NCI-H82 (cell line): ENCODE measurements around the gene GZF1.

ENCODE experiments used
- DNase-seq: peaks from one replicate; lab custom pipeline; 2025; lab: John Stamatoyannopoulos, UW

The GZF1 gene

DNA sequence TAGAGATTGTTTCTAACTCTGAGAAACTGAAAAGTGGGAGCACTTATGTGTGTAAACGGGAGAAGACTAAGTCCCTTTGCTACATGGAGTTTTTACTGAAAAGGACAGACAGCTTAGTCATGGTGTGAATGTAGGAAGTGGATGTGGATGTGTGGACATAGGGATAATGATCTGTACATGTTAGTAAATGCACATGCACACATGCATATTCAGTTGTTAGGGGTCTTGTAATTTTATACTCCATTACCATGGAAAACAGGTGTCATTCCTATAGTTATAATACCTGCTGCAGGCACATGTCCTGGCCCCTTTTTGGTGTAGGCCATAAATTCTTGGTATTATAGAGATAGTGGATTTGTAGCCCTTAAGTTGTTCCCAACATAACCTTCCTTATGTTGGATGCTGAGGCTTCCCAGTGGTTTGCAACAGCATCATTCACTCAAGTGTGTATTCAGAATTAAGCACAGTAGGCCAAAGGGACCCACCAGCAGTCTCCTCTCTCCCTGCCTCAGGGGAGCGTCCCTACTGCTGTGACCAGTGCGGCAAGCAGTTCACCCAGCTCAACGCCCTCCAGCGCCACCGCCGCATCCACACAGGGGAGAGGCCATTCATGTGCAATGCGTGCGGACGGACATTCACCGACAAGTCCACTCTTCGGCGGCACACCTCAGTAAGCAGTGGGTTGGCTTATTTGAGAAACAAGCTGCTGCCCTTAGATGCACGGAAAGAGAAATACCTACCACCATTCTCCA is 7.3 kb downstream of the GZF1 start:
- DNase-seq: no peak

DNA sequence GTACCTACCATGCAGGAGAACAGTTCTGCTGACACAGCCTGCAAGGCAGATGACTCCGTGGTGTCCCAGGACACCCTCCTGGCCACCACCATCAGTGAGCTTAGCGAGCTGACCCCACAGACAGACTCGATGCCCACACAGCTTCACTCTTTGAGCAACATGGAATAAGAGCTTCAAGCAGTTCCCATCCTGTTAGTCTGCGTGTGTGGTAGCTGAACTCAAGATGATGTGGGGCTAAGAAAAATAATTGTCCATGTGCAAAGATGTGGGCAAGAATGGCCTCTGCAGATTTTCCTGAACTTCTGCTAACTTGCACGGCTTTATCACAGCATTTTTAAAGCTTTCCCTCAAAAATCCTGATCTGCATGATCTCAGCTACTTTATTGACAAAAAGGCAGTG is 8.3 kb downstream of the GZF1 start:
- DNase-seq: no peak

DNA sequence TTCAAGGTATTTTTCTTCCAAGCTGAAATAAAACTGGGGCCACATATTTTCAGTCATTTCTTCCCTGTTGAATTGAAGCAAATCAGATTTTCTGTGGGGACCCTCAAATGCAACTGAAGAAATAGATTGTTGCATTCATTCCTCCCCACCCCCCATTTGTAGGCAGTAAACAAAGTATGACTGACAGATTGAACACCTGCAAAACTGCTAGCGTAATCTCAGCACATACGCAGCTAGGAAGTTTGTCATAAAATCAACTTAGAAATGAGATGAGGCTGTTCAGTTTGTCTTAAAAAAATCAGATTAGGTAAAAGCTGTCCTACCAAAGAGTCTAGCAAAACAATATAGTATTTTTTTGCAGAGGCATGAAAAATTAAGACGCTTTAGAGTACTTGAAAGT is 8.9 kb downstream of the GZF1 start:
- DNase-seq: no peak

DNA sequence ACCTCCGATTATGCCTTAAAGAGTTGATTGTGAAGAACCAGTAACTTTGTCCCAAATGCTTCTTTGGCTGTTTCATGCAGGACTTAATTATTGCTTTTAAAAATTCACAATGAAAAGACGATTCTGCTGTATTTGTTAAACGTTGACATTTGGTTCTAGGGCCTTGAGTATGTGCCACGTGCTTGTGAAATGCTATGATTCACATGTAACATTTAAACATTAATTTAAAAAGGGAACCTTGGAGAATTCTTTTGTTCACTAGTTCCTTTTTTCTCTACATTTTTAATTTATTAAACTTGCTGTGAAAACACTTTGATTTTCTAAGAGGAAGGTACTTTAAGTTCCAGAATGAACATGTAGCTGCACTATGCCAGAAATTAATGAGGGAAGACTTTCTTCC is 9.5 kb downstream of the GZF1 start:
- no peak for DNase-seq

DNA sequence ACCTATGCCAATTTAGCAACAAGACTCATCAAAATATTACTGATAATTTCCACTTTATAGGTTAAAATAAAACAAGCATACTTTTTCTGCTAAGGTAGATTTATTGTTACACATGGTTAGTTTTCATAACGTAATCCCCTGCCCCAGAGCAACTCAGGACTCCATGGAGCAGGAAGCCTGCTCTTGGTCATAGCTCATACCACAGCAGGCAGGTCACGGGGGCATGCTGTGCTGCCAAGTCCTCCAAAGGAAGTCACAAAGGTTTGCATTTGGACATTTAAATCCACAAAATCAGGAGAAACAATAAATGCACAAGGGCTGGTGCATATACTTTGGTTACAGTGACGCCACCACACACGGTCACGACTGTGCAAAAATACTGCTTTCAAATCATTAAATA is 12.5 kb downstream of the GZF1 start:
- DNase-seq: no peak

GRCh38 chr20:23375827-23376226 is 13.8 kb downstream of the GZF1 start:
- no peak for DNase-seq

DNA sequence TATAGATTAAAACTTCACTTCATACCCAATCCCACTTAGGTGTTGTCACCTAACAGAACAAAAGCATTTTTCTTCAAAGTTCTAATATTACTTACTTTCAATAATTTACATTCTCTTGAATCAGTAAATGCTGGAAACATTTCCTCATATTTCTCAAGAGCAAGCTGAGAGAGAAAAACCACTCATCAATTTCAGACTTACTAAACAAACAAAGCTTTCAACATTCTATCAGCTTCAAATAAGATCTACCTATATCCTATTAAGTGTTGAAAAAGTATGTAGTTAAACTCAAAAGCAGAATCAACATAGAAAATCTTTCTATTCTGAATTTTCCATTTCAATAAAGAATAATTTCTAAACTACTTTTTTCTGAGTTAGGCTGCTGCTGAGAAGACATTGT is 17.8 kb downstream of the GZF1 start:
- DNase-seq: no peak

GRCh38 chr20:23381876-23382275 is 19.9 kb downstream of the GZF1 start:
- DNase-seq: no peak

DNA sequence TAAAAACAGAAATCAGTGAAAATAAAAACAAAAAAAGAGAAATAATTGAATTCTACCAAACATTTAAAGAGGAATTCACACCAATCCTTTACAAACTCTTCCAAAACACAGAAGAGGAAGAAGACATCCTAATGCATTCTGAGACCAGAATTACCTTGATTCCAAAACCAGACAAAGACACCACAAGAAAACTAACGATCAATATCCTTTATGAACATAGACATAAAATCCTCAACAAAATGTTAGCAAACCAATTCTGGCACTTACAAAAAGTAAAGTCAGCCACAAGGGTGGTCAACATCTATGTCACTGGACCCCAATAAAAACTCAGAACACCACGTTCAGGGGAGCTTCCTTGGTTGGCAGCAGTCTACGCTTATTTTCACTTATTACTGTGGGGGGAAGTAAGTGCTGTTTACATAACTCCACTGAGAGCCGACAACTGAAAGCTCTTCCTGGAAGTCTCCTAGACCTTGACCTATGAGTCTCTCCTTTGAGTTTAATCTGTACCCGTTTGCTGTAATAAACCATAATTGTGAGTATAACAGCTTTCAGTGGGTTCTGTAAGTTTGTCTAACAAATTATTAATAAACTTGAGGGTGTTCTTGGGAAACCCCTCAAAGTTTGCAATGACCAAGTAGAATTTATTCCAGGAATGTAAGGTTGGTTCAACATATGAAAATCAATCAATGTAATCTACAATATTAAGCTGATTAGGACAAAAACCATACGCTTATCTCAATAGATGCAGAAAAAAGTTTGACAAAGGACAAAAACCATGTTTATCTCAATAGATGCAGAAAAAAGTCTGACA is 24.5 kb downstream of the GZF1 start:
- no peak for DNase-seq

- no peak for DNase-seq
Measured at GRCh38 chr20:23387118-23387443, 25.1 kb downstream of the GZF1 start.

DNA sequence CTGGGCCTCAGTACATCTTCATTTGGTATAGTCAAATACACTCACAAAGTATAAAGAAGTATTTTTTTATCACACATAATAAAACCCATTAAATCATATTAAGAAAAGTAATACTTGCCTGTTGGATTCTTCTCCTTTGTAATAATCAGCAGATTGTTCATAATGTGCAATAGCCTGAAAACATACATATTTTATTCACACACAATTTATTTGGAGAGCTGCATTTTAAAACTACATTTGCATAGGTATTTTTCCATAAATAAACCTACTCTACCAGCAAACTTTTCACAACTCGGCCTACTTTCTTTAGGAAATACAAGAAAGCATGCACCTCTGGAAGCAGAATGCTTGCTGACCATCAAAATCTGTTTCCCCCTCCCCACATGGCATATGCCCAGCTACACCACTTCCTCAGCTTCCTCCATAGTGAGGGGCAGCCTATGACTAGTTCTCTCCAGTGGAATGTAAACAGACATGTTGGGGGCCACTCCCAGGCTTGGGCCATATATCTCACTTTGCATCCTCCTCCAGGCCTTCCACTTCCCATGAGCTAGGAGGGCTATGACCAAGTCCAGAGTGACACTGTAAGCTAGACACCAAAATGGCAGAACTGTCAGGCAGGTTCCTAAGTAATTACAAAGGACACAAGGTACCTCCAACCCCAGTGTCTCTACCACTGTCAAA is 28.3 kb downstream of the GZF1 start:
- DNase-seq: no peak

DNA sequence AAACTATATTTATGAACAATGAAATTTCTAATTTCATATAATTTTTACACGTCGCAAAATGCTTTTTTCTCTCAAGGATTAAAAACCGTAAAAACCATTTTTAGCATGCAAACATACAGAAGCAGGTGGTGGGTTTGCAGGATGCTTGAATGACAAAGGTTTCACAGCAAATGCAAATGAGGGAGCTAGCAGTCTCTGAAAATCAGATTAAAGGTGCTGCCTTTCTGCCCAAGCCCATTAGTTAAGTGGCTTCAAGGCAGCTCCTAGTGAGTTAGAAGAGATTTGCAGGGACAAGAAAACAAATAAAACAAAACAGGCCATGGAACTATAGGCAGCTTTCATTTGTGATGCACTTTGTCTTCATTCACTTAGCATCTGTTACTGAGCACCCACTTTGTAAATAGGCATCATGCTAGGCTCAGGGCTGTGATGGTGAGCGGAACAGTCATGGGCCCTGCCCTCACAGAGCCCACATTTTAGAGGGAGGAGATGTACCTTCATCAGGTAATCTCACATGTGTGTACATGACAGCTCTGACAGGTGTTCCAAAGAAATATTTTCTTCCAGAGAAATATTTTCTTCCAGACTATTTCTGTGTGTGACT is 29.8 kb downstream of the GZF1 start:
- DNase-seq: peak; percentile 63

DNA sequence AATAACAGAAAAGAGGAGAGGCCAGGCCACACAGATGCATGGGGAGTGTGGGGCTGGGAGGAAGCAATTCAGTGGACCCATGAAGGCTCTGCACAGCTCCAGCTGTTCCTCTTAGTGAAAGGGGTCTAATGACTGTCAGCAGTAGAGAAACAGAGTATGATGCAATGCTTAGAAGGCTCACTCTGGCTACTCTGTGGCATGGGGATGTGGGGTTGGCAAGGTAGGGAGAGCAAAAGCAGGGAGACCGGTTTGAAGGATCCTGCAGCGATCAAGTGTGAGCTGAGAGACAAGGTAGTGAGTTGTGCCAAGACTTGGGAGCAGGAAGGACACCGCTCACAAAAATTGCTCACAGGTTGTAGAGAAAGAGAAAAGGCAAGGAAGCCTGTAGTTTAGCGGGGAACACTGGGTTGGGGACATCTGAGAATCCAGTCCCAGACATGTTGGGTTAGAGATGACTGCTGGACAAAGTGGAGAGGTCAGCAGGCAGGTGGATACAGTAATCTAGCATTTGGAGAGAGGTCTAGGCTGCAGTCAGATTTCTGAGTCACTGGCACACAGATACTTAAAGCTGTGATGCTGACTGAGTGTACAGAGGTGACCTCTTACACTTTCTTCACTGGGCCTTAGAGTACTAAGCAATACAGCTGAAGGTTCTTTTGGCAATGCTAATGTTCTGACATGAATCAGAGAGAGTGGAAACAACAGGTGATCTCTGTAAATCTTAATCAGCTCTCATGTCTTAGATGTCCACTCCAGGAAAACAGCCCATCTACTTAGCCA is 32.2 kb downstream of the GZF1 start:
- DNase-seq: no peak

DNA sequence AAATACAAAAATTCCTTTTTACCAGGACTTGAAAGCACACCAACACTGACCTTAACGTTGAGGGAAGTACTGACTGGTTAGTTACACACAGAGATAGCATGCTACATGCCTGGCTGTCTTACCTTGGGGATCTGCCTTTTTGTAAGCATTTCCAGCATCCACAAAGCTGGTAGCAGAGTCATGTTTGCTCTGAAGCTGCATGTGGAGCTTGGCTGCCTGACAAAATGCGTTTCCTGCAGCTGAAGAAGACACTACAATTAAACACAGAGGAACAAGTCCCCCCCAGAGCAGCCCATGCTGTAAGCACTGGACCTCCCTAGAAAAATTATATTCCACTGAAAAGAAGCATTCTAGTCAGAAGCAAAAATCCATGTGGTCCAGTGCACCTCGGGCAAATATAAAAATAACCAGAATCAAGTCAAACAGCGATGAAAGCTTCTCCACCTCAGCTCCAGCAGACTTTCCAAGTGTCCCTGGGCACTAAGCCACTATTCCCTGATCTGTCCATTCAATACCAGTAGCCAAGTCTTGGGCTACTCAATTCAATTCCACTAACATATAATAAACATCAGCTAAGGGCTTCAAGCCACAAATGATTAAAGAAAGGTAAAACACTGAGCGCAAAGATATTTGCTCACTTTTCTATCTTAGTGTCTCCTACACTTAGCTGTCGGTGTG is 35.1 kb downstream of the GZF1 start:
- no peak for DNase-seq

DNA sequence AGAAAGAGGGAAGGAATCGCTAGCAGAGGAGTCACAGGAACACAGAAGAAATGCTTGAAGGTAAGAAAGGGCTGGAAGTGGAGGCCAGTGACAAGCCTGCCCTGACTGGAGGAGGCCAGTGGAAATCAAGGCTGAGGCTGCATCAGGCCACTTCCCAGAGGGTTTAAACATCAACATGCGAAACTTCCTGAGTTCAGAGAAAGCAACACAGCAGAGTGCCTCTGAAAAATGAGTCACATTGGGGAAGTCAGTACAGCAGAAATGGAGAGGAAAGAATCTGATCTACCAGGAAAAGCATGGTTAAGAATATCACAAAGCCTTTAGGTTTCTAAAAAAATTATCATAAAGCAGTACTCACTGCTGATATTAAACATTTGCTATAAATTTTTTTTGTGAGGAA is 36.0 kb downstream of the GZF1 start:
- DNase-seq: no peak

DNA sequence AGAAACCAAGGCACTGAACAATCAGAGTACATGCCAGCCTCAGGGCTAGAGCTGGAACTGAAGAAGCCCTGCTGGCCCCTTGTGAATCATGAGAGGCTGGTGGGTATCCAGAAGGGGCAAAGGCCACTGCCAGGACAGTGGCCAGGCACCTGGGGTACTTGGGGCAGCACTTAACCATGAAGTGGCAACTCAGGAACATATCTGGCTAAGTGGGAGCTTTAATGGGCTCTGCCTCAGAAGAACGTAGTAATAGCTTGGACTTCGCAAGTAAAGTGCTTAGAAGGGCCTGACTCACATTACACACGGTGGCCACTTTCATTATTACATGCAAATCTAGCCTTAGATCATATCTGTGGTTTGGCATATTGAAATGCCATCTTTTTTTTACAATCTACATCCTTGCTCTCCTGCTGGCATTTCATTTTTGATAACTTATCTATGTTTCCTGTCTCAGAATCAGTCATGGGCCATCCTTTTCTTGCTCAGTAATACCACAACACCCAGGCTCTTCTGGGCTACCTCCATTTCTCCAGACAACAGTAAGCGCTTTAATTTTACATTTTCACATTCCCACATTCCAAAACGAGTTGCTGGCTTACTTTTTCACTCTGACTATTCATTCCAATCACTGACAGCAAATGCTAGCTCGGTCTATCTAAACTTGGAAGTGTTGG is 37.7 kb downstream of the GZF1 start:
- no peak for DNase-seq

DNA sequence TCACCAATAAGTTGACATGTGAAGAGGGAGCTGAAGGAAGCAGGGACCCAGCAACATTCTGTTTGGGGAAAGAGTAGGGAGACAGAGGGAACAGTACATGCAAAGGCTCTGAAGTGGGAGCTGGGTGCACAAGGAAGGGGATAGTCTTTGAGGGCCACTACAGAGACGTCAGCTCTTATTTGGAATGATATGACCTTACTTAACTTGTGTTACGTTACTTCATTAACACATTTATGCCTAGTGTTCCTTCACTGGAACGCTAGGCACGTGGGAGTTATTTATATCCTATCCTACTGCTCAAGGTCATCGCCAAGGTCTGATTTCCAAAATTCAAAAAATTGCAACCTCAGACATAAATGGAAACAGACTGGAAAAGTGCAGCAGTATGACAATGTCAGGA is 39.1 kb downstream of the GZF1 start:
- DNase-seq: no peak

DNA sequence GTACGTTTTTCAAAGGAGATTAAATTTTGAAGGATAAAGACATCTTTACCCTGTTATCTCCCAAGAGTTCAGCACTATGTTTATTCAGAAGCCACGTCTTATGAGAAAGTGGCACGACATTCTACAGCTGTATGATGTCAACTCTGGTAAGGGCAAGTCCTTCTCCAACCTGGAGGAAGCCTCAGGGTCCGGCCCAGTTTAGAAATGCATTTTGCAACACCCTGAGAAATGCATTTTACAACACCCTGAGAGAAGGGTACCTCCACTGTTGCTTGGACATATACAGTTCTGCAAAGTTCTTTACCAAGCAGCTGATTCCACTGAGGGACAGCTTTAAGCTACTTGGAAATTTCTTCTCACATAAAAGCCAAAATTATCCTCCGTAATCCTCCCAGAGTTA is 41.8 kb downstream of the GZF1 start:
- DNase-seq: no peak

DNA sequence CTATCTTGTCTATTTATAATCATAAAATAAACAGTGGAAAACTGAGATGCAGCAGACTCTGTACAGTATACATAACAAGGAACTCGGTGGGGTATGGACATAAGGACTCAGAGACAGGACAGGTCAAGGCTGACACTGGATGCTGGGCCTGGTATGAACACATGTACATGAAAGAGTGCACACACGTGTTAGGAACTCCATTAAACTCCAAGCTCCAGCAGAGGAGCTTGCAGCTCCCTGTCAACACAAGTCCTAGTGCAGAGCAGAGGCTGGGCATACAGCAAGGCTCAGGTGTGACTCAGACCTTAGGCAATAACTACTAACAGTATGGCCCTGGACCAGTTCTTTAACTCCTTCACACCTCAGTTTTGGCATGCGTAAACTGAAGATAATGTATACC is 42.2 kb downstream of the GZF1 start:
- DNase-seq: no peak

GRCh38 chr20:23406880-23407279 is 44.9 kb downstream of the GZF1 start:
- DNase-seq: no peak
